ENCODE results near the gene TTC4.

DNA sequence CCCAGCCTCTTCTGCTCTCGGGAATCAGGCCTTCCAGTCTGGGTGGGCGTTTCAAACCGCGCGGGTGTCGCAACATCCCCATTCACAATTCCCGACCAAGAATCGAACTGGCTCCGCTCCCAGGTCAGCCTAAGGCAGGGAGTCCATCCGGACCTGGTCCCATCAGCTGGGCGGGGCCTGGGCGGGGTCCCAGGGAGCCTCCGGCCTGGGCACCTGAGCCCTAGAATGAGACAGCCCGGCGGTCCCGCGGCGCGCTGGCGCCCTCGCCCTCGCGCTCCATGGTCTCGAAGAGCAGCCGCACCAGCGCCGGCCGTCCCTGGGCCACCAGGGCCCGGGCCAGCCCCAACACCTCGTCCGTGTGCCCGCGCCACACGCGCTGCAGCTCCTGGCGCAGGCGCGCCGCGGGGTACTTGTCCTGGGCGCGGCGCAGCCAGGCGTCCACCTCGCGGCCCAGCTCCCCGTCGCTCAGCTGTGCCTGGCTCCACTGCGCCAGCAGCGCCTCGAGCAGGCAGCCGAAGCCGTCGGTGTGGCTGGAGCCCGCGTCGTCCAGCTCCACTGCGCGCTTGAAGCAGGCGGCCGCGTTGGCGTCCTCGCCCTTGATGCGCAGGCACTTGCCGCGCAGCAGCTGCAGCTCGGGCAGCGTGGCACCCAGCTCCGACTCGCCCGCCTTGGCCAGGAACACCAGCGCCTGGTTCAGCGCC, 65.5 kb downstream of the TTC4 start:
- TF ChIP-seq, protein P1, sequence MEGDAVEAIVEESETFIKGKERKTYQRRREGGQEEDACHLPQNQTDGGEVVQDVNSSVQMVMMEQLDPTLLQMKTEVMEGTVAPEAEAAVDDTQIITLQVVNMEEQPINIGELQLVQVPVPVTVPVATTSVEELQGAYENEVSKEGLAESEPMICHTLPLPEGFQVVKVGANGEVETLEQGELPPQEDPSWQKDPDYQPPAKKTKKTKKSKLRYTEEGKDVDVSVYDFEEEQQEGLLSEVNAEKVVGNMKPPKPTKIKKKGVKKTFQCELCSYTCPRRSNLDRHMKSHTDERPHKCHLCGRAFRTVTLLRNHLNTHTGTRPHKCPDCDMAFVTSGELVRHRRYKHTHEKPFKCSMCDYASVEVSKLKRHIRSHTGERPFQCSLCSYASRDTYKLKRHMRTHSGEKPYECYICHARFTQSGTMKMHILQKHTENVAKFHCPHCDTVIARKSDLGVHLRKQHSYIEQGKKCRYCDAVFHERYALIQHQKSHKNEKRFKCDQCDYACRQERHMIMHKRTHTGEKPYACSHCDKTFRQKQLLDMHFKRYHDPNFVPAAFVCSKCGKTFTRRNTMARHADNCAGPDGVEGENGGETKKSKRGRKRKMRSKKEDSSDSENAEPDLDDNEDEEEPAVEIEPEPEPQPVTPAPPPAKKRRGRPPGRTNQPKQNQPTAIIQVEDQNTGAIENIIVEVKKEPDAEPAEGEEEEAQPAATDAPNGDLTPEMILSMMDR (conservative IDR thresholded peaks at IDR 0.05; ENCODE audit: low read length): no peak
- TF ChIP-seq EZH2phosphoT487 (IDR thresholded peaks at IDR 0.05; ENCODE audit: borderline replicate concordance): no peak

Measured in Loucy (cell line).